Measurements from ENCODE around the gene RGSL1. TPM values are rescaled to one million over a fixed set of nuclear protein-coding genes. Genes with fewer than 3 reads are reported as not detected.
A peak's percentile ranks its signal among the peaks of the same experiment; 100 is the strongest.

The RGSL1 gene
- polyA plus RNA-seq, 3 donors = not detected

DNA sequence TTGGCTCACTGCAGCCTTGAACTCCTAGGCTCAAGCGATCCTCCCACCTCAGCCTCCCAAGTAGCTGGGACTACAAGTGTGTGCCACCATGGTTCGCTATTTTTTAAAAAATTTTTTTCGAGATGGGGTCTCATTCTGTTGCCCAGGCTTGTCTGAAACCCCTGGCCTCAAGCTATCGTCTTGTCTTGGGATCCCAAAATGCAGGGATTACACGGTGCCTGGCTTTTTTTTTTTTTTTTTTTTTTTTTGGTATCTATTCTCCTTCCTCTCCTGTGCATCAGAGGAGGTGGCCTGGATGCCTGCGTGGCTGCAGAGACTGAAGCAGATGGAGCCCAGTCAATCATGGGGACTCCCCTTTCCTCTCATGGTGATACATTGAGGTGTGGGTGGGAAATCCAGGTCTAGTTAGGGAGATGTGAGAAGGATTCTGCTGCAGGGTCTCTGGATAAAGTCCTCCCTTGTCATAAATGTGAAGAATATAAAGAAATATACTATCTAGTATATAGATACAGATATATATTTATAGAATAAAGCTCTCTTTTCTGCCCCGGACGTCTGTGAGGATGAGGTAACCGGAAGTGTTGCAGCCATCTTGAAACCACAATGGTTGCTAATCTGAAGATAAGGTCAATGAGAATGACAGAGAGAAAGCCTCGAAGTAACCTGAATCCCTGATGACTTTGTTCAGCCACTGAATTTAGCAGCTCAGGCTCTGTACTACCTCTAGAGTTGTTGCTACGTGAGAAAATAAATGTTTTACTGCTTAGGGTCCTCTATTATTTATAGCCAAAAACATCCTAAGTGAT is 19.5 kb upstream of the RGSL1 start:
- peak overlapping the region; percentile 11 for H3K4me2 ChIP-seq (replicated peaks; ENCODE audit: extremely low read depth, low read length, poor library complexity, severe bottlenecking)
- no peak overlapping the region for H3K9ac ChIP-seq (ENCODE audit: insufficient read depth, low read length, poor library complexity, severe bottlenecking)
- intact Hi-C loops (cut with micrococcal nuclease) = no loop called here
- Mint-ChIP-seq H3K27me3 (ENCODE audit: low read depth in 3 of 3) (peaks cover 0 to 4% (median 2%) of the 10 kb centered on the region in 3 donors), H3K27ac (no peak overlapping the region), H3K4me3 (peak overlapping the region in 1 of 2 donors; percentile 43), H3K4me1 (peaks cover 10% of the 10 kb centered on the region), H3K36me3 (peaks cover 0 to 3% of the 10 kb centered on the region in 2 donors), H3K9me3 (peaks cover 0 to 2% (median 0%) of the 10 kb centered on the region in 7 donors)
- H3K4me3 ChIP-seq (replicated peaks in 1 of 3; ENCODE audit: low read depth in 2 of 3, low read length in 3 of 3) = no peak overlapping the region
- H3K79me2 ChIP-seq (ENCODE audit: insufficient read depth, low read length) = no peaks in the 10 kb centered on the region
- H3K4me1 ChIP-seq (ENCODE audit: control insufficient read depth in 1 of 2, insufficient read depth in 2 of 2, low read length in 2 of 2) = peaks cover 12 to 15% of the 10 kb centered on the region in 2 donors
- no peaks in the 10 kb centered on the region for H4K20me1 ChIP-seq (ENCODE audit: insufficient read depth, low read length)
- H3K27ac ChIP-seq (ENCODE audit: low read depth in 1 of 2, low read length in 2 of 2) = no peak overlapping the region
- WGBS (ENCODE audit: insufficient coverage) = 25% methylated on average over 4 of the region's 11 CpGs
- no peak overlapping the region for H2AFZ ChIP-seq (ENCODE audit: insufficient read depth, low read depth, low read length, poor library complexity, severe bottlenecking)
- H3K9me3 ChIP-seq (replicated peaks in 1 of 2; ENCODE audit: control insufficient read depth in 1 of 2, insufficient read depth in 1 of 2, low read length in 2 of 2) = no peaks in the 10 kb centered on the region
- TF ChIP-seq, protein P1, sequence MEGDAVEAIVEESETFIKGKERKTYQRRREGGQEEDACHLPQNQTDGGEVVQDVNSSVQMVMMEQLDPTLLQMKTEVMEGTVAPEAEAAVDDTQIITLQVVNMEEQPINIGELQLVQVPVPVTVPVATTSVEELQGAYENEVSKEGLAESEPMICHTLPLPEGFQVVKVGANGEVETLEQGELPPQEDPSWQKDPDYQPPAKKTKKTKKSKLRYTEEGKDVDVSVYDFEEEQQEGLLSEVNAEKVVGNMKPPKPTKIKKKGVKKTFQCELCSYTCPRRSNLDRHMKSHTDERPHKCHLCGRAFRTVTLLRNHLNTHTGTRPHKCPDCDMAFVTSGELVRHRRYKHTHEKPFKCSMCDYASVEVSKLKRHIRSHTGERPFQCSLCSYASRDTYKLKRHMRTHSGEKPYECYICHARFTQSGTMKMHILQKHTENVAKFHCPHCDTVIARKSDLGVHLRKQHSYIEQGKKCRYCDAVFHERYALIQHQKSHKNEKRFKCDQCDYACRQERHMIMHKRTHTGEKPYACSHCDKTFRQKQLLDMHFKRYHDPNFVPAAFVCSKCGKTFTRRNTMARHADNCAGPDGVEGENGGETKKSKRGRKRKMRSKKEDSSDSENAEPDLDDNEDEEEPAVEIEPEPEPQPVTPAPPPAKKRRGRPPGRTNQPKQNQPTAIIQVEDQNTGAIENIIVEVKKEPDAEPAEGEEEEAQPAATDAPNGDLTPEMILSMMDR (IDR thresholded peaks at IDR 0.05) = no peak
- H3K36me3 ChIP-seq (replicated peaks in 1 of 2; ENCODE audit: control insufficient read depth in 1 of 2, insufficient read depth in 2 of 2, low read length in 2 of 2) = no peaks in the 10 kb centered on the region
- no peaks in the 10 kb centered on the region for H3K27me3 ChIP-seq (ENCODE audit: control insufficient read depth in 2 of 2, insufficient read depth in 2 of 2, low read length in 2 of 2)
- peak; percentile 30 to 43 (median 35) for DNase-seq

DNA sequence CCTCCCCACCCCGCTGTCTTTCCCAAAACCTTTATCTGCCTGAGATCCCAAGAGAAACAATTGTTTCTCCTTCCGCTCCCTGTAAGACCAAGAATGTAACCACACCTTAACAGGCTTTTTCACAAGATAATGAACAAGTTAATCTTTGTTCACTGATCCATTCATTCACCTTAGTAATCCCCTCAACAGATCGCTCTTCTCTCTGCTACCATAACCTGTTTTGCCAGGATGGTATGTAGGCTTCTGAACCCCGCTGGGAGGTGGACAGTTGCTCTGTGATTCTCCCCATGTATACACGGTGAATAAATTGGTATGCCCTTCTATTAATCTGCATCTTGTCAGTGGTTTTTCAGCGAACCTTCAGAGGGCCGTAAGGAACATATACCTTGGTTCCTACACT is 18.7 kb upstream of the RGSL1 start:
- no peak overlapping the region for H3K27ac Mint-ChIP-seq
- H3K79me2 ChIP-seq (ENCODE audit: insufficient read depth, low read length) = no peaks in the 10 kb centered on the region
- intact Hi-C loops (cut with micrococcal nuclease) = no loop called here
- no peaks in the 10 kb centered on the region for H3K9me3 ChIP-seq (replicated peaks in 1 of 2; ENCODE audit: control insufficient read depth in 1 of 2, insufficient read depth in 1 of 2, low read length in 2 of 2)
- H3K27me3 ChIP-seq (ENCODE audit: control insufficient read depth in 2 of 2, insufficient read depth in 2 of 2, low read length in 2 of 2) = no peaks in the 10 kb centered on the region
- no peak overlapping the region for H3K4me3 ChIP-seq (replicated peaks in 1 of 3; ENCODE audit: low read depth in 2 of 3, low read length in 3 of 3)
- no peak overlapping the region for H3K9ac ChIP-seq (ENCODE audit: insufficient read depth, low read length, poor library complexity, severe bottlenecking)
- no peaks in the 10 kb centered on the region for H3K36me3 ChIP-seq (replicated peaks in 1 of 2; ENCODE audit: control insufficient read depth in 1 of 2, insufficient read depth in 2 of 2, low read length in 2 of 2)
- TF ChIP-seq, protein P1 (IDR thresholded peaks at IDR 0.05) = no peak
- no peak overlapping the region for H3K27ac ChIP-seq (ENCODE audit: low read depth in 1 of 2, low read length in 2 of 2)
- no peak overlapping the region for H3K4me3 Mint-ChIP-seq
- H2AFZ ChIP-seq (ENCODE audit: insufficient read depth, low read depth, low read length, poor library complexity, severe bottlenecking) = no peak overlapping the region
- no peak for DNase-seq
- H4K20me1 ChIP-seq (ENCODE audit: insufficient read depth, low read length) = no peaks in the 10 kb centered on the region
- H3K4me1 ChIP-seq (ENCODE audit: control insufficient read depth in 1 of 2, insufficient read depth in 2 of 2, low read length in 2 of 2) = peaks cover 12 to 15% of the 10 kb centered on the region in 2 donors
- H3K27me3 Mint-ChIP-seq (ENCODE audit: low read depth in 3 of 3) = peaks cover 0 to 4% (median 2%) of the 10 kb centered on the region in 3 donors
- peaks cover 0 to 2% (median 0%) of the 10 kb centered on the region in 7 donors for H3K9me3 Mint-ChIP-seq
- H3K36me3 Mint-ChIP-seq = peaks cover 0 to 3% of the 10 kb centered on the region in 2 donors
- no peak overlapping the region for H3K4me2 ChIP-seq (replicated peaks; ENCODE audit: extremely low read depth, low read length, poor library complexity, severe bottlenecking)
- H3K4me1 Mint-ChIP-seq = peaks cover 10% of the 10 kb centered on the region
- 100% methylated on average over 2 of the region's 7 CpGs for WGBS (ENCODE audit: insufficient coverage)

All from CD14-positive monocyte (primary cell).